ENCODE results near the gene FBXO42.

FBXO42 gene

GRCh38 chr1:16207318-16208269 lies 144.7 kb downstream of the FBXO42 start:
- FAIRE-seq (no peak), DNase-seq (ENCODE audit: insufficient read length, low spot score) (no peak)

- FAIRE-seq: peak; percentile 92
- peak; percentile 83 for DNase-seq (ENCODE audit: insufficient read length, low spot score)
Measured at GRCh38 chr1:16206547-16207317, 145.5 kb downstream of the FBXO42 start.

GRCh38 chr1:16205891-16206546 lies 146.3 kb downstream of the FBXO42 start:
- no peak for FAIRE-seq
- DNase-seq (ENCODE audit: insufficient read length, low spot score): no peak

- no peak for FAIRE-seq
- DNase-seq (ENCODE audit: insufficient read length, low spot score): no peak
Measured at GRCh38 chr1:16205334-16205671, 147.0 kb downstream of the FBXO42 start.

GRCh38 chr1:16204634-16205333 lies 147.5 kb downstream of the FBXO42 start:
- FAIRE-seq: no peak
- DNase-seq (ENCODE audit: insufficient read length, low spot score): peak; percentile 31

GRCh38 chr1:16204216-16204615 lies 148.1 kb downstream of the FBXO42 start:
- DNase-seq (ENCODE audit: insufficient read length, low spot score): no peak

GRCh38 chr1:16203550-16203949 lies 148.7 kb downstream of the FBXO42 start:
- FAIRE-seq: no peak
- DNase-seq (ENCODE audit: insufficient read length, low spot score): no peak

More at GRCh38 chr1:16204216-16204615, 148.1 kb downstream of the FBXO42 start:
- FAIRE-seq: no peak

- FAIRE-seq: no peak
- DNase-seq (ENCODE audit: insufficient read length, low spot score): no peak
Measured at GRCh38 chr1:16202281-16203210, 149.7 kb downstream of the FBXO42 start.

GRCh38 chr1:16199700-16200099 lies 152.6 kb downstream of the FBXO42 start:
- no peak for FAIRE-seq
- DNase-seq (ENCODE audit: insufficient read length, low spot score): no peak

GRCh38 chr1:16199157-16199501 lies 153.2 kb downstream of the FBXO42 start:
- no peak for DNase-seq (ENCODE audit: insufficient read length, low spot score)

GRCh38 chr1:16198444-16199156 lies 153.7 kb downstream of the FBXO42 start:
- FAIRE-seq (no peak), DNase-seq (ENCODE audit: insufficient read length, low spot score) (no peak)

More at GRCh38 chr1:16199157-16199501, 153.2 kb downstream of the FBXO42 start:
- FAIRE-seq: no peak

- DNase-seq (ENCODE audit: insufficient read length, low spot score): no peak
- FAIRE-seq: no peak
Measured at GRCh38 chr1:16196874-16197273, 155.4 kb downstream of the FBXO42 start.
